HG02571 (cell line): Measurements from ENCODE around the gene RRAGA.
"Not testable (repeated sequence)": the region's sequence is repeated elsewhere in the genome, so short reads cannot be mapped to it uniquely, and the experiment has no call there.

Experiments used
- ATAC-seq: cut with Tn5 transposase; IDR thresholded peaks from one replicate; pipeline ENCODE4 v1.9.1; 2021; ENCODE audit warnings: mild to moderate bottlenecking, moderate library complexity; ENCODE audit not compliant: unreplicated experiment

Gene RRAGA

DNA sequence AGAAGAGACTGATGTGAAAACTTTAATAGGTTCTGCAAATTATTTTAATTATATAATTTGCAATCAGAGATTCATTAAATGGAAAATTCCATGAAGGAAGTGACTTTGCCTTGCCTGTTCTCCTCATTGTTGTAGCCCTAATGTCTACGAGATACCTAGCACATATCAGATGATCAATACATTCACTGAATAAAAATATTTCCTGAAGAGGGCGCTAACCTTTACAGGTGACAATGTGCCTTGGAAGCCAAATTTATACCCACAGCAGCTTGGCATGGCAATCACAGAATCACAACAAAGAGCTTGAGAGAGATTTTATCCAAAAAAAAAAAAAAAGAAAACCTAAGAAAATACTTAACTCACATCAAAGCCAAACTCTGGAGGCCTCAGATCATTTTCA, 36.1 kb downstream of the RRAGA start:
- no peak for ATAC-seq

DNA sequence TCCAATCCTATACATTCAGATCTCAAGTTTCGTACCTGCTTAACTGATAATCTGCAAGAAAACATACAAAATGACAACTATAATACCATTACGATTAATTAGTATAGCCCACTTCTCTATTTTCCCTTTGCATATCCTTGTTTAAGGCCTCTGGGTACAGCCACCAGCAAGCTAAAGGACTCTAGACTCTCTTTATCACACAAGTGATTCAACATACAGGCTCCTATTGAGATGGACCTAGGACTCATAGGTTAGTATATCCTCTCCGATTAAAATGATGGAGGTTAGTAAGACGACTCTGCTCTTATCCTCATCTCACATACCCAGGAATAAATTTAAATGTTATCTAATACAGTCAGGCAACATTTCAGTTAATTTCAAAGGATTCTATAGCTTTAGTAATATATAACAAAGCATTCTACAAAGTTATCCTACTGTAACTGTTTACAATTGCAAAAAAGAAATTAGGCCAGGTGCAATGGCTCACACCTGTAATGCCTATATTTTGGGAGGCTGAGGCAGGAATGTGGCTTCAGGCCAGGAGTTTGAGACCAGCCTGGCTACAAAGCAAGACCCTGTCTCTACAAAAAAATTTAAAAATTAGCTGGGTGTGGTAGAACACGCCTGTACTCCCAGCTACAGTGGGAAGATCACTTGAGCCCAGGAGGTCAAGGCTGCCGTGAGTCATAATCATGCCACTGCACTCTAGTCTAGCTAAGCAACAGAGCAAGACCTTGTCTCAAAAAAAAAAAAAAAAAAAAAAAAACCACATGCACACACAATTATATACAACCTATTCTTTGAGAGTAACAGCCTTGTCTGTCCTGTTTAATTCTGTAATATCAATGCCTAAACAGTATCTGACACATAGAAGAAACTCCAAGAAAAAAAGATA, 38.1 kb downstream of the RRAGA start:
- ATAC-seq = no peak

DNA sequence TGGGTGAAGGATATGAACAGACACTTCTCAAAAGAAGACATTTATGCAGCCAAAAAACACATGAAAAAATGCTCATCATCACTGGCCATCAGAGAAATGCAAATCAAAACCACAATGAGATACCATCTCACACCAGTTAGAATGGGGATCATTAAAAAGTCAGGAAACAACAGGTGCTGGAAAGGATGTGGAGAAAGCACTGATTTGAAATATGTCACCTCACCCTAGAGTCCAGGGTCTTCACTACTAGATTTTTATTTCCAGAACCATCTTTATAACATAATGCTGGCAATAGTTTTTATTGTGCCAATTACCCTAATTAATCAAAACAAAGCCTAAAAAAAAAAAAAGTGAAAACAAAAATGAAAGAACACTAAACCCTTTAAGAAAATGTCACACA, 48.2 kb downstream of the RRAGA start:
- ATAC-seq = not testable (repeated sequence)
